Measurements from ENCODE around the gene GLI1.

DNA sequence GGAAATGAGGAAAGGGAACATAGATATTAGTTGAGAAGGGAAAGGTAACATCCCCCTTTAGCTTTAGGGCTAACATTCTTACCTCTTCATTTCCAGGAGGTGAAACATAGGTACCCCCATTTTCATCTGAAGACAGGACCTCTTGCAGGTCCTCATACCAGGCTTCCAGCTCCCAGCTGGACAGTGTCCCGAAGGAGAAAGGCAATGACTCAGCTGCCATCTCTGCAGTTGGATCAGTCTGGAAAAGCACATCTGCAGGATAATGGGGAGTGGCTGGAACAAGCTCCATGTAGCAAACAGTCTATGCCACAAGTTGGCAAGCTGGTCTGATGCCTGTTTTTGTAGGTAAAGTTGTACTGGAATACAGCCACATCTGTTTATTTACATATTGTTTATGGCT lies 57.6 kb downstream of the GLI1 start:
- TF ChIP-seq POLR2AphosphoS5 (IDR thresholded peaks at IDR 0.05) = peak in 2 of 4 donors; percentile 17 to 39
- no peak for TF ChIP-seq POLR2A (IDR thresholded peaks at IDR 0.05)
